GM21381 (cell line): ENCODE results near the gene PKHD1.

Experiments used
- ATAC-seq: cut with Tn5 transposase; IDR thresholded peaks from one replicate; pipeline ENCODE4 v1.9.1; 2021; ENCODE audit warnings: mild to moderate bottlenecking, moderate library complexity; ENCODE audit not compliant: unreplicated experiment

Gene PKHD1

GRCh38 chr6:51570168-51570921, 517.1 kb downstream of the PKHD1 start:
- ATAC-seq, result no peak

DNA sequence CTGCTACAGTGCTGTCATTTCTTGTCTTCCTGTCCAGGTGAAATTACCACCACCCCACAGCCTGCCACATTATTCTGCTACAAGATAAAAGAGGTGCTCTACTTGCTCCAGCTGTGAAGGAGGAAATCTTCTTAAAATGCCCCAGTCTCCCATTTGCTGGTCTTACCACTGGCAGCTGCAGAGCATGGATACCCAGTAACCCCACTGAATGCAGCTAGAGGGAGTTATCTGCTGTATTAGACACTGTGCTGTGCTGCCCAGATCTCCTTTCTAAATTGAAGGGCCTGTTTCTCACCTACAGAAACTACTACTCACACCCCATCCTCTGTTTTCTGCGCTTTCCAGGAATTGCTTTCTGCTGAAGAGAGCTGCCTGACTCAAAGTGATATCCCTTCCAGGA, 517.8 kb downstream of the PKHD1 start:
- ATAC-seq, result no peak

DNA sequence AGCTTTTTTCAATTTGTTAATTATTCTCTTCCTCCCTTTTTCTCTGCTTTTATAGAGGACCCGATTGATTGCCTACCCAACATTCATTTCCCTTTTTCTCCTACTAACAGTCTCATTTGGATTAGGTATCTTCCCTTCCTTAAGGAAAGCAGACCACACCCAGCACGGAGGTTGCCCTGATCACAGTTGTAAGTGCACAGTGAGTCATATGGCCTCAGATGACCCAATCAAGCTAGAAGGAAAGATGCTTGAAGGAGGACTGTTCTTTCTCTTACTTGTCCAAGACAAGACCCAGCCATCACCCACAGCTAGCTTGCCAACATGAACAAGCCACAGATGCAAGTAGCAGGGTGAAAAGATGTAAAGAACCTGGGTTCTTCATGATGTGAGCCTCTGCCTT, 518.6 kb downstream of the PKHD1 start:
- no peak for ATAC-seq

DNA sequence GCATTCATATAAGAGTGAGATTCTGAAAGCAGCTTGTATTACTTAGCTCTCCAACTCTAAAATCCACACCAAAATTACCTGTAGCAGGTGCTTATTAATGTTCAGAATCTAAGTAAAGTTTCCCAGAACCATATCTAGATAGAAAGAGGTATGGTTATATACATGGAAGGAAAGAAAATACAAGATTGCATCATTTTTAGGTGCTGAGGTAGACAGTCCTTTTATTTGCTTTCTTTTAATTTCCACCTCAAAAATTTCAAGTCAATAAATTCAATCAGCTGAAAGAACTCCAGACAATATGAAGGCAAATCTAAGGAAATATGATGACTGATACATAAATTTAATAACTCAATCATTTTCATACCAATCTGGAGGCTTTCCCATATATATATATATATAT, 521.9 kb downstream of the PKHD1 start:
- no peak for ATAC-seq
